Measurements from ENCODE around the gene PPP1R27.

Gene PPP1R27

DNA sequence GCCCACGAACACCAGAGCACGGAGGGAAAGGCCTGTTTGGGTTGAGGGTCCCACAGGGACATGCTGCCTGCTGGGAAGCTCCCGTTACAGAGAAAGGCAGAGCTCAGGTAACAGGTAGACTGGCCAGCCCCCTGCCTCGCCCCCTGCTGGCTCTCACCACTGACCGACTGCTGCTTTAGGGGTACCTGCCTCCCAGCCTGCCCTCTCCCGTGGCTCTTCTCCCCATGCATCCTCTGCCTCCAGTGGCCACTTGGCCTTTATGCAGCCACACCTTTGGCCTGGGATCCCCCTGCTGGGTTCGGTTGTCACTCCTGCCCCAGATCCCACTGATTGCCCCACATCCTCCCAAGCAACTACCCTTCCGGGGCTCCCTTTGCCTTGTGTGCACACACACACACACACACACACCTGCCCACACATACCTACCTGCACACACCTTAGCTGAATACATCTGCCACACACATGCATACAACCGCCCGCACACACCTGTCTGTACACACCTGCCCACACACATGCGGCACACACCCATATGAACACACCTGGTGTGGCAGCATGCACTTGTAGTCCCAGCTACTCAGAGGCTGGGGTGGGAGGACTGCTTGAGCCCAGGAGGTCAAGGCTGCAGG, 8.9 kb downstream of the PPP1R27 start:
- Histone ChIP-seq H2AFZ (no peak overlapping the region), H3K27me3 (ENCODE audit: control insufficient read depth, insufficient read depth, low read length) (no peaks in the 10 kb centered on the region), H3K36me3 (ENCODE audit: control insufficient read depth, insufficient read depth, low read length) (no peaks in the 10 kb centered on the region), H3K27ac (no peak overlapping the region), H3K4me1 (peaks cover 12% of the 10 kb centered on the region), H3K9me3 (ENCODE audit: control insufficient read depth, low read length) (no peaks in the 10 kb centered on the region), H3K9ac (no peak overlapping the region), H3K4me3 (ENCODE audit: low read depth, low read length) (no peak overlapping the region), H3K79me2 (peaks cover 27% of the 10 kb centered on the region), H3K4me2 (ENCODE audit: low read length) (no peak overlapping the region)
- TF ChIP-seq, protein P1, sequence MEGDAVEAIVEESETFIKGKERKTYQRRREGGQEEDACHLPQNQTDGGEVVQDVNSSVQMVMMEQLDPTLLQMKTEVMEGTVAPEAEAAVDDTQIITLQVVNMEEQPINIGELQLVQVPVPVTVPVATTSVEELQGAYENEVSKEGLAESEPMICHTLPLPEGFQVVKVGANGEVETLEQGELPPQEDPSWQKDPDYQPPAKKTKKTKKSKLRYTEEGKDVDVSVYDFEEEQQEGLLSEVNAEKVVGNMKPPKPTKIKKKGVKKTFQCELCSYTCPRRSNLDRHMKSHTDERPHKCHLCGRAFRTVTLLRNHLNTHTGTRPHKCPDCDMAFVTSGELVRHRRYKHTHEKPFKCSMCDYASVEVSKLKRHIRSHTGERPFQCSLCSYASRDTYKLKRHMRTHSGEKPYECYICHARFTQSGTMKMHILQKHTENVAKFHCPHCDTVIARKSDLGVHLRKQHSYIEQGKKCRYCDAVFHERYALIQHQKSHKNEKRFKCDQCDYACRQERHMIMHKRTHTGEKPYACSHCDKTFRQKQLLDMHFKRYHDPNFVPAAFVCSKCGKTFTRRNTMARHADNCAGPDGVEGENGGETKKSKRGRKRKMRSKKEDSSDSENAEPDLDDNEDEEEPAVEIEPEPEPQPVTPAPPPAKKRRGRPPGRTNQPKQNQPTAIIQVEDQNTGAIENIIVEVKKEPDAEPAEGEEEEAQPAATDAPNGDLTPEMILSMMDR (IDR thresholded peaks at IDR 0.05), result no peak

DNA sequence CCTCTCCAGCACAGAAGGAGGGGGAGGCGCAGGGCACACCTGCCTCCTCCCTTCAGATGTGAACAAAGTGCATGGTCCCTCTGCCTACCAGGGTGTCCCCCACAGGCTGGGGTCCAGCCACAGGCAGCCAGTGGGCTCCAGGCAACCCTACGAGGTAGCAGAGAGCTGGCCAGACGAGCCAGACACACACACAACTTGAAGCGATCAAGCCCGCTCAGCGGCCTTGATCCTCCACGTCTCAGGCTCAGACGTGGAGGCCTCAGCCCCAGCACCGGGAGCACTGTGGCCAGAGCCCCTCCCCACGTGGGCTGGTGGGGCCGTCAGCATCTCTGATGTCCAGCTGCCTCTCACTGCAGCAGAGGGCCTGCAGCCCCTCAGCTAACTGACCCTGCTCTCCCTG, 10.3 kb downstream of the PPP1R27 start:
- H3K4me3 ChIP-seq (ENCODE audit: low read depth, low read length), result no peak overlapping the region
- TF ChIP-seq, protein P1 (IDR thresholded peaks at IDR 0.05), result no peak

DNA sequence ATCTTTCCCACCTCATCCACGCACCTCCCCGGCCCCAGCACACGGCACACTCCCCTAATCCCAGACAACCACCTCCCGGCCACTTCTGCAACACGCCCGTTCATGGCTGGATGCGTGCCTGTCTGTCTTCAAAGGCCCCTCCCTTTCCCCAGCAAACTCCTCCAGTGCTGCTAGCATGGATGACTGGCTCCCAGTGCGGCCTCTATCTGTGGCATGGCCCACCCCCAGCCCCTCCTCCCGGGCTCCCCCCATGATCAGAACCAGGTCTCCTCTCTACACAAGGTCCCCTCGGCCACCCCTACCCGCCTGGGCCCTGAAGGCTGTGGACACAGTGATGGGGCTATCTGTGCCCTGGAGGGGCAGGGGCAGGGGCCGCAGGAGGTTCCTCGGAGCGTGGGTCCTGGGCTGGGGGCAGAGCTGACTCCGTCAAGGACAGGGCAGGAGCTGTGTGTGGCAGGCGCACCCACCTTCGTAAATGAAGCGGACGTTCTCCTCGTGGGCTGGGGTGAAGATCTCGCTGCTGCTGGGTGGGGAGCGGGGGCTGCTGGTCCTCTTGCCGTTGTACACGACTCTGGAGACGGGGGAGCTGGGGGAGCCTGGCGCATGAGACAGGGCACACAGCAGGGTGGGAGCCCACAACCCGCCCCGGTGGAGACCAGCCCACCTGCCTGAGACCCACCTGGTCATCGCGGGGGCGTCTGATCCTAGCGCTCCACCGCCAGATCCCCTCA, 10.9 kb downstream of the PPP1R27 start:
- Histone ChIP-seq H3K79me2 (peaks cover 12% of the 10 kb centered on the region), H3K4me1 (peaks cover 17% of the 10 kb centered on the region), H3K9ac (no peak overlapping the region), H3K36me3 (ENCODE audit: control insufficient read depth, insufficient read depth, low read length) (no peaks in the 10 kb centered on the region), H3K9me3 (ENCODE audit: control insufficient read depth, low read length) (no peaks in the 10 kb centered on the region), H3K27me3 (ENCODE audit: control insufficient read depth, insufficient read depth, low read length) (no peaks in the 10 kb centered on the region), H3K27ac (no peak overlapping the region), H3K4me3 (ENCODE audit: low read depth, low read length) (no peak overlapping the region), H2AFZ (no peak overlapping the region), H3K4me2 (ENCODE audit: low read length) (no peak overlapping the region)
- TF ChIP-seq, protein P1 (IDR thresholded peaks at IDR 0.05), result no peak

More for the DNA sequence above, 10.3 kb downstream of the PPP1R27 start:
- Histone ChIP-seq H3K27me3 (ENCODE audit: control insufficient read depth, insufficient read depth, low read length) (no peaks in the 10 kb centered on the region), H2AFZ (no peak overlapping the region), H3K9me3 (ENCODE audit: control insufficient read depth, low read length) (no peaks in the 10 kb centered on the region), H3K79me2 (peaks cover 16% of the 10 kb centered on the region), H3K9ac (no peak overlapping the region), H3K36me3 (ENCODE audit: control insufficient read depth, insufficient read depth, low read length) (no peaks in the 10 kb centered on the region), H3K27ac (no peak overlapping the region), H3K4me1 (peaks cover 16% of the 10 kb centered on the region), H3K4me2 (ENCODE audit: low read length) (no peak overlapping the region)

DNA sequence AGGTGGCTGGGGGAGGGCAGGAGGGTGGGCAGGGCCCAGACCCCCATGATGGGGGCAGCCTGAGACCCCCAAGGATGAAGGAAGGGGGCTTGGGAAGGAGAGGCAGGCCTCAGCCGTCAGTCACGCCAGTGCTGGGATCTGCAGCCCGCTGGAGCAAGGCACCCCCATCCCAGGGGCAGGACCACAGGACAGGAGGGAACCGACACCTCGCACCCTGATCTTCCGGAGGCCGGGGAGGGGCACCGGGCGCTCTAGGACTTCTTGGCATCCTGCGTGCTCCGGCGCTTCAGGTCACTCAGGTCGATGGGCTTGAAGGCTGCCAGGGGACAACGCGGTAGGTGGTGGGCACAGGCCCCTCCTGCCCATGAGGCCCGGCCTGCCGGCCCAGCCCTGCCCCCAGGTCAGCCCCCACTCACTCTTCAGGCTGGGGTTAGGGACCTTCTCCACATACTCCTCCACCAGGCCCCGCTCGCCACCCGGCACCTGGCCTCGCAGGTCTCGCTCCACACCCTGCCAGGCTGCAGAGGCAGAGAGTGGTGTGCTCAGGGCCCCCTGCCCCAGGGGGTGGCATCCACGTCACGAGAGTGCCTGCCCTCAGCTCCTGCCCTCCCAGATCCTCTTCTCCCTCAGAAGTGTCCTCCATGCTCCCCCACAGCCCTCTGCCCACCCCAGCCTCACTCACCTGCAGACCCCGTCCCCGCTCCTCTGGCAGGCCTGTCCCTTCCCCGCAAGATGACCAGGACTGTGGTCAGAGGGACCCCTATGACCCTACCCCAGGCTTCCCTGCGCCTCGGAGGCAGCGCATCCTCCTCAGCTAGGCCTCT, 11.6 kb downstream of the PPP1R27 start:
- peaks cover 6% of the 10 kb centered on the region for H3K79me2 ChIP-seq
- H3K27me3 ChIP-seq (ENCODE audit: control insufficient read depth, insufficient read depth, low read length), result no peaks in the 10 kb centered on the region
- H3K4me3 ChIP-seq (ENCODE audit: low read depth, low read length), result no peak overlapping the region
- no peaks in the 10 kb centered on the region for H3K9me3 ChIP-seq (ENCODE audit: control insufficient read depth, low read length)
- no peak overlapping the region for H3K27ac ChIP-seq
- no peak overlapping the region for H2AFZ ChIP-seq
- TF ChIP-seq, protein P1 (IDR thresholded peaks at IDR 0.05), result no peak
- H3K4me1 ChIP-seq, result peaks cover 17% of the 10 kb centered on the region
- no peak overlapping the region for H3K4me2 ChIP-seq (ENCODE audit: low read length)
- no peak overlapping the region for H3K9ac ChIP-seq
- H3K36me3 ChIP-seq (ENCODE audit: control insufficient read depth, insufficient read depth, low read length), result no peaks in the 10 kb centered on the region

All from parathyroid adenoma (tissue), 2 donors.